OCI-M2 (cell line): ENCODE data around the gene HIC2.
"Not testable (repeated sequence)": the region's sequence is repeated elsewhere in the genome, so short reads cannot be mapped to it uniquely, and the experiment has no call there.

Experiments
- DNase-seq: peaks from one replicate; lab custom pipeline; 2025; ENCODE audit not compliant: unreplicated experiment; lab: John Stamatoyannopoulos, UW

HIC2 gene

GRCh38 chr22:21417227-21417746, at the start of gene HIC2:
Gene HIC2, plus strand, starts transcription at chr22:21417371. Its CDS starts 25,461 bp downstream, at chr22:21442832.
- DNase-seq = not testable (repeated sequence)

GRCh38 chr22:21368603-21369310, 48.4 kb upstream of the HIC2 start:
- not testable (repeated sequence) for DNase-seq

- not testable (repeated sequence) for DNase-seq
Measured at GRCh38 chr22:21375880-21376279, 41.3 kb upstream of the HIC2 start.

GRCh38 chr22:21383701-21384467, 33.3 kb upstream of the HIC2 start, which contains the start of gene RIMBP3B:
Gene RIMBP3B, plus strand, starts transcription at chr22:21383751. Its CDS starts 108 bp downstream, at chr22:21383859.
- not testable (repeated sequence) for DNase-seq

GRCh38 chr22:21384468-21385357, 32.5 kb upstream of the HIC2 start:
- not testable (repeated sequence) for DNase-seq

GRCh38 chr22:21389480-21389879, 27.7 kb upstream of the HIC2 start:
- not testable (repeated sequence) for DNase-seq

GRCh38 chr22:21390013-21390412, 27.2 kb upstream of the HIC2 start:
- DNase-seq = not testable (repeated sequence)

GRCh38 chr22:21394613-21395012, 22.6 kb upstream of the HIC2 start:
- DNase-seq = not testable (repeated sequence)

GRCh38 chr22:21401197-21401969, 15.8 kb upstream of the HIC2 start:
- DNase-seq = not testable (repeated sequence)

GRCh38 chr22:21402763-21403314, 14.3 kb upstream of the HIC2 start:
- DNase-seq = not testable (repeated sequence)

GRCh38 chr22:21407139-21407538, 10.0 kb upstream of the HIC2 start:
- not testable (repeated sequence) for DNase-seq

GRCh38 chr22:21407792-21408191, 9.4 kb upstream of the HIC2 start:
- not testable (repeated sequence) for DNase-seq

GRCh38 chr22:21416375-21416774, 796 bp upstream of the HIC2 start:
- not testable (repeated sequence) for DNase-seq

- not testable (repeated sequence) for DNase-seq
Measured at GRCh38 chr22:21417853-21418252, 682 bp downstream of the HIC2 start.

- not testable (repeated sequence) for DNase-seq
Measured at GRCh38 chr22:21418974-21419638, 1.9 kb downstream of the HIC2 start.

GRCh38 chr22:21420180-21420763, 3.1 kb downstream of the HIC2 start:
- not testable (repeated sequence) for DNase-seq

- not testable (repeated sequence) for DNase-seq
Measured at GRCh38 chr22:21424084-21424709, 7.0 kb downstream of the HIC2 start.
